ENCODE results near the gene SELENON. TPM values are rescaled to one million over a fixed set of nuclear protein-coding genes. Genes with fewer than 3 reads are reported as not detected.
A peak's percentile ranks its signal among the peaks of the same experiment; 100 is the strongest.

Gene SELENON
- total and polyA plus RNA-seq, 9 of the 15 experiments (the other 6 are each of a cell fraction or from before 2014, with no cell fraction given): 0.43 to 26.7 (median 7.0) TPM

DNA sequence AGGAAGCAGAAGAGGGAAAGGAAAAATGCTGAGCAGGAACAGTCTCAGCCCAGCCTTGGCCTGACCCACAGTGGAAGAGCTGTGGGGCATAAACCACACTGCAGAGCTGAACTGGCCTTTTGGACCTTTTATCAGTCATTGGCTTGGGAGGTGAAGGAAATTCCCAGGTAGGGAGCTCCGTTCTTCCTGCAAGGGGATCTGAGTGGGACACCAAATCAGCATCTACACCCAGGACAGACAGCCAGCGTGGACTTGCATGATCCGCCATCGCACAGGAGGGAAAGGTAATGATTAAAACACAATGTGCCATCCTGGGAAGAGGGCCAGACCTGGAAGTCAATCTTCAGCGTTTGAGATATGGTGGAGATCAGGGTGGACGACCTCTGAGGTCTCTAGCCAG, 18.6 kb downstream of the SELENON start (continued):
- TF ChIP-seq ZNF24 (IDR thresholded peaks at IDR 0.05): no peak
- no peak for TF ChIP-seq STAT5B (CRISPR knock-in tag; IDR thresholded peaks at IDR 0.05)
- TF ChIP-seq, protein P1, sequence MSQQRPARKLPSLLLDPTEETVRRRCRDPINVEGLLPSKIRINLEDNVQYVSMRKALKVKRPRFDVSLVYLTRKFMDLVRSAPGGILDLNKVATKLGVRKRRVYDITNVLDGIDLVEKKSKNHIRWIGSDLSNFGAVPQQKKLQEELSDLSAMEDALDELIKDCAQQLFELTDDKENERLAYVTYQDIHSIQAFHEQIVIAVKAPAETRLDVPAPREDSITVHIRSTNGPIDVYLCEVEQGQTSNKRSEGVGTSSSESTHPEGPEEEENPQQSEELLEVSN (IDR thresholded peaks at IDR 0.05; ENCODE audit: borderline replicate concordance in 1 of 2, extremely low read depth in 1 of 2, insufficient read depth in 1 of 2, insufficient read length in 1 of 2, low read depth in 1 of 2, low read length in 1 of 2, poor library complexity in 1 of 2, severe bottlenecking in 1 of 2): peak in 1 of 2 experiments; percentile 0
- no peak for TF ChIP-seq ZNF143 (CRISPR knock-in tag; IDR thresholded peaks at IDR 0.05)
- no peak for TF ChIP-seq RBFOX2 (IDR thresholded peaks at IDR 0.05; ENCODE audit: low read depth, low read length)
- no peak for TF ChIP-seq CBX3 (IDR thresholded peaks at IDR 0.05; ENCODE audit: borderline replicate concordance in 1 of 2, low read length in 2 of 2)
- TF ChIP-seq, protein P2, sequence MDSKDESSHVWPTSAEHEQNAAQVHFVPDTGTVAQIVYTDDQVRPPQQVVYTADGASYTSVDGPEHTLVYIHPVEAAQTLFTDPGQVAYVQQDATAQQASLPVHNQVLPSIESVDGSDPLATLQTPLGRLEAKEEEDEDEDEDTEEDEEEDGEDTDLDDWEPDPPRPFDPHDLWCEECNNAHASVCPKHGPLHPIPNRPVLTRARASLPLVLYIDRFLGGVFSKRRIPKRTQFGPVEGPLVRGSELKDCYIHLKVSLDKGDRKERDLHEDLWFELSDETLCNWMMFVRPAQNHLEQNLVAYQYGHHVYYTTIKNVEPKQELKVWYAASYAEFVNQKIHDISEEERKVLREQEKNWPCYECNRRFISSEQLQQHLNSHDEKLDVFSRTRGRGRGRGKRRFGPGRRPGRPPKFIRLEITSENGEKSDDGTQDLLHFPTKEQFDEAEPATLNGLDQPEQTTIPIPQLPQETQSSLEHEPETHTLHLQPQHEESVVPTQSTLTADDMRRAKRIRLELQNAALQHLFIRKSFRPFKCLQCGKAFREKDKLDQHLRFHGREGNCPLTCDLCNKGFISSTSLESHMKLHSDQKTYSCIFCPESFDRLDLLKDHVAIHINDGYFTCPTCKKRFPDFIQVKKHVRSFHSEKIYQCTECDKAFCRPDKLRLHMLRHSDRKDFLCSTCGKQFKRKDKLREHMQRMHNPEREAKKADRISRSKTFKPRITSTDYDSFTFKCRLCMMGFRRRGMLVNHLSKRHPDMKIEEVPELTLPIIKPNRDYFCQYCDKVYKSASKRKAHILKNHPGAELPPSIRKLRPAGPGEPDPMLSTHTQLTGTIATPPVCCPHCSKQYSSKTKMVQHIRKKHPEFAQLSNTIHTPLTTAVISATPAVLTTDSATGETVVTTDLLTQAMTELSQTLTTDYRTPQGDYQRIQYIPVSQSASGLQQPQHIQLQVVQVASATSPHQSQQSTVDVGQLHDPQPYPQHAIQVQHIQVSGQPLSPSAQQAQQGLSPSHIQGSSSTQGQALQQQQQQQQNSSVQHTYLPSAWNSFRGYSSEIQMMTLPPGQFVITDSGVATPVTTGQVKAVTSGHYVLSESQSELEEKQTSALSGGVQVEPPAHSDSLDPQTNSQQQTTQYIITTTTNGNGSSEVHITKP (IDR thresholded peaks at IDR 0.05; ENCODE audit: partially characterized antibody): peak; percentile 4
- no peak for TF ChIP-seq BRD4 (IDR thresholded peaks at IDR 0.05)
- no peak for TF ChIP-seq PPARD (CRISPR knock-in tag; IDR thresholded peaks at IDR 0.05)
- no peak for TF ChIP-seq ZC3H11A (IDR thresholded peaks at IDR 0.05; ENCODE audit: low read depth, low read length)
- TF ChIP-seq TRIM24 (IDR thresholded peaks at IDR 0.05): no peak
- TF ChIP-seq YY1 (IDR thresholded peaks at IDR 0.05; ENCODE audit: borderline replicate concordance in 1 of 3, control insufficient read depth in 1 of 3, extremely low read depth in 1 of 3, insufficient read depth in 3 of 3, insufficient read length in 1 of 3, insufficient replicate concordance in 2 of 3, low read depth in 1 of 3, low read length in 2 of 3): peak in 1 of 3 experiments; percentile 7
- TF ChIP-seq, protein P3, sequence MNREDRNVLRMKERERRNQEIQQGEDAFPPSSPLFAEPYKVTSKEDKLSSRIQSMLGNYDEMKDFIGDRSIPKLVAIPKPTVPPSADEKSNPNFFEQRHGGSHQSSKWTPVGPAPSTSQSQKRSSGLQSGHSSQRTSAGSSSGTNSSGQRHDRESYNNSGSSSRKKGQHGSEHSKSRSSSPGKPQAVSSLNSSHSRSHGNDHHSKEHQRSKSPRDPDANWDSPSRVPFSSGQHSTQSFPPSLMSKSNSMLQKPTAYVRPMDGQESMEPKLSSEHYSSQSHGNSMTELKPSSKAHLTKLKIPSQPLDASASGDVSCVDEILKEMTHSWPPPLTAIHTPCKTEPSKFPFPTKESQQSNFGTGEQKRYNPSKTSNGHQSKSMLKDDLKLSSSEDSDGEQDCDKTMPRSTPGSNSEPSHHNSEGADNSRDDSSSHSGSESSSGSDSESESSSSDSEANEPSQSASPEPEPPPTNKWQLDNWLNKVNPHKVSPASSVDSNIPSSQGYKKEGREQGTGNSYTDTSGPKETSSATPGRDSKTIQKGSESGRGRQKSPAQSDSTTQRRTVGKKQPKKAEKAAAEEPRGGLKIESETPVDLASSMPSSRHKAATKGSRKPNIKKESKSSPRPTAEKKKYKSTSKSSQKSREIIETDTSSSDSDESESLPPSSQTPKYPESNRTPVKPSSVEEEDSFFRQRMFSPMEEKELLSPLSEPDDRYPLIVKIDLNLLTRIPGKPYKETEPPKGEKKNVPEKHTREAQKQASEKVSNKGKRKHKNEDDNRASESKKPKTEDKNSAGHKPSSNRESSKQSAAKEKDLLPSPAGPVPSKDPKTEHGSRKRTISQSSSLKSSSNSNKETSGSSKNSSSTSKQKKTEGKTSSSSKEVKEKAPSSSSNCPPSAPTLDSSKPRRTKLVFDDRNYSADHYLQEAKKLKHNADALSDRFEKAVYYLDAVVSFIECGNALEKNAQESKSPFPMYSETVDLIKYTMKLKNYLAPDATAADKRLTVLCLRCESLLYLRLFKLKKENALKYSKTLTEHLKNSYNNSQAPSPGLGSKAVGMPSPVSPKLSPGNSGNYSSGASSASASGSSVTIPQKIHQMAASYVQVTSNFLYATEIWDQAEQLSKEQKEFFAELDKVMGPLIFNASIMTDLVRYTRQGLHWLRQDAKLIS (CRISPR knock-in tag; IDR thresholded peaks at IDR 0.05): no peak
- no peak for TF ChIP-seq ZFP1 (CRISPR knock-in tag; IDR thresholded peaks at IDR 0.05)
- no peak for TF ChIP-seq DNMT1 (IDR thresholded peaks at IDR 0.05)

All from K562 (cell line).